ENCODE measurements around the gene POU3F3.

Gene POU3F3

DNA sequence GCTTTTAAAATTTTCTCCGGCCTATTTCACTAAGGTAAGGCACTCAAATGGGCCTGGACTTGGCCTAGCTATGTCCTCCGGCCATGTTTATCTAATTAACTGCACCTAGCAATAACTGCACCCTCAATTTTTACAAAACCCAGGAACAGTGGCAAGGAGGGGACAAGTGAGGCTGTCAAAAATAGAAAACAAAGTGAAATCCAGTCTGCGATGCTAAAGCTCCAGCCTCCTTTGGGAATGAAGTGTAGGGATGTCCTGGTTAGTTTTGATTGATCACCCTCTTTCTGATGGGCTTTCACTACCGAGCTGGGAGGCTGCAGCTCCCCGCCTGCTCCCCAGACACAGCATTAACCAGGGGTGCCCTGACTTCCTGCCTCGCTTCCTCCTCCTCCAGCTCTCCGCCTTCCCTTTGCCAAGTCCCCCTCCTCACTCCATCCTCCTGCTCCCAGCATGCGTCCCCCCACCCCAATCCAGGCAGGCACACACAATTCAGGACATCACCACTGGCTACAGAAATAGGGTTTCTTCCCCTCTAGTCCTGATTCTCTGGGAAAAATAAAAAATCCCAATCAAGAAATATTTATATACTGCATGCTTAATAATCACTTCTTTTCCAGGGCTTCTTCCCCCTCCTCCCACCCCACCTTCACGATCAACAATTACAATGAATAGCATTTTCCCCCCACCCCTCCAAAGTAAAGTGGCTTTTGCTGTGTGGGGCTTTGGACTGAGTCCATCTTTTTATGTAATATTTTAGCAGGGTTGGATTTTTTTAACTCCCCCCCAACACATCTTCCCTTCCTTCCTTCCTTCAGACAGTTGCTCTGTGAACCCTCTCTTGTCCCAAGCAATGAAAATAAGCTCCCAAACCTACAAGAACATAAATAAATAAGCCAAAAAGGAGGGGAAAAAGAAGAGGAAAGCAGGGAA is 3.3 kb upstream of the POU3F3 start:
- TF ChIP-seq, protein P1, sequence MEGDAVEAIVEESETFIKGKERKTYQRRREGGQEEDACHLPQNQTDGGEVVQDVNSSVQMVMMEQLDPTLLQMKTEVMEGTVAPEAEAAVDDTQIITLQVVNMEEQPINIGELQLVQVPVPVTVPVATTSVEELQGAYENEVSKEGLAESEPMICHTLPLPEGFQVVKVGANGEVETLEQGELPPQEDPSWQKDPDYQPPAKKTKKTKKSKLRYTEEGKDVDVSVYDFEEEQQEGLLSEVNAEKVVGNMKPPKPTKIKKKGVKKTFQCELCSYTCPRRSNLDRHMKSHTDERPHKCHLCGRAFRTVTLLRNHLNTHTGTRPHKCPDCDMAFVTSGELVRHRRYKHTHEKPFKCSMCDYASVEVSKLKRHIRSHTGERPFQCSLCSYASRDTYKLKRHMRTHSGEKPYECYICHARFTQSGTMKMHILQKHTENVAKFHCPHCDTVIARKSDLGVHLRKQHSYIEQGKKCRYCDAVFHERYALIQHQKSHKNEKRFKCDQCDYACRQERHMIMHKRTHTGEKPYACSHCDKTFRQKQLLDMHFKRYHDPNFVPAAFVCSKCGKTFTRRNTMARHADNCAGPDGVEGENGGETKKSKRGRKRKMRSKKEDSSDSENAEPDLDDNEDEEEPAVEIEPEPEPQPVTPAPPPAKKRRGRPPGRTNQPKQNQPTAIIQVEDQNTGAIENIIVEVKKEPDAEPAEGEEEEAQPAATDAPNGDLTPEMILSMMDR (IDR thresholded peaks at IDR 0.05; ENCODE audit: control extremely low read depth, extremely low read depth, low read depth, missing control alignments), result no peak
- POLR2A ChIA-PET, result no interaction called here
- no peak for DNase-seq (ENCODE audit: extremely low spot score)
- CTCF ChIA-PET, result interaction anchor here (0.7 to 4.1 kb wide), 24 partner anchors 10 to 1719 kb away, joined by 3 to 33 read pairs (median 5); no protein-coding TSS in a partner anchor

DNA sequence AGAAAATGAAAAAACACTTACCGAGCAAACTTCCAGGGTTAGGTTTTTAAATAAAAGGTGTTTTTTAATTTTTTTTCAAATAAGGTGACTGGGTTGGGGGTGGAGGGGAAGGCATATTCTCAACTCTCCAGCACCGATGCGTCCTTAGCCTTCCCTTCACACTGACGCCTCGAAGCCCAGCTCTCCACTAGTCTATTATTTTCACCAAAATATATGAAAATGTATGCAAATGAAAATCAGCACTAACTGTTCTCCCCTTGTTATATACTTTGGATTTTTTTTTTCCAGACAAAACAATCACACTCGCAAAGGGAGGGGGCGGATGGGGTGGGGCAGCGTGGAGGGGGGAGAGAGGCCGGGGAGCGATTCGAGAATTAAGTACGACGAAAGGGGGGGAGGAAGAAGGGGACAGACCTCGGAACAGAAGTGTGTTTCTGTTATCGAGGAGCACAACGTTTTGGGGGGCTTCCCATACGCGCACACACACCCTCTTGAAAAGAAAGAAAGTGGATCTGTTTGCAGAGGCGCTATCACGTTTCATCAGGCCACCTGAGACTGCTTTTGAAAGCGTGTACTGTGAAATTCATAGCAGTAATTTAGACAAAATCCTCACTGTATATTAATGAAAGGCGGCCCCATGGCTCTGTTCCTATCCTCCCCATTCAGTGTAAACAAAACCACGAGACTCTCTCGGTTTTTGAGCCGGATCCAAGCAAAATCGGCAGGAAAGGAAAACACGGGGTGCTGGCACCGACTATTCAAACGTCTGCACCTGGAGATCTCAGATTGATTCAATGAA is 2.4 kb upstream of the POU3F3 start:
- ChIA-PET POLR2A (no interaction called here), CTCF (interaction anchor here (0.9 to 3.9 kb wide), 3 partner anchors 9 to 891 kb away, joined by 3 to 33 read pairs (median 21); no protein-coding TSS in a partner anchor)
- TF ChIP-seq, protein P1 (IDR thresholded peaks at IDR 0.05; ENCODE audit: control extremely low read depth, extremely low read depth, low read depth, missing control alignments), result no peak
- DNase-seq (ENCODE audit: extremely low spot score), result no peak

DNA sequence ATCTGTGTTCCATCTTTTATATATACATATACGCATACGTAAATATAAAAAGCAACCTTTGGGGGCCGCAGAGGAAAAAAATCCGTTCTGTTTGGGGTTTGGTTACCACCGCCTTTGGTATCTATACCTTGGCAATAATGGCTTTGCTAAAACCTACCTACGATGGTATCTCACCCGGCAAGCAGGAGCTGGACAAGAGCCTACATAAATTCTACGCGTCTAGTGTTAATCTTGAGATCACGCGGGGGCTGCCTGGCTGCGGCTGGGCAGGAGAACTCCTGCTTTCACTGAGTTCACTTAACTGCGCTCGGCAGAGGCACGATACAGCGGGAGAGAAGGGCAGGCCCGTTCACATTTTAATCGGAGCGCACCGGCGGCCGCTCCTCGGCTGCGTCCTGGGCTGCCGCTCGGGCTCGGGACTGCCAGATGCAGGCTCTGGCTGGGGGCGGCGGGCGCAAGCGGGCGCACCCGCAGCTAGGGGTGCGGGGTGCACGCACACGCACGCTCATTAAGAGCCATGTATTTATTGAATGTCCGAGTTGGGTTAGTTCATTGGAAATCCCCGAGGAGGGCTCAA is 1.7 kb upstream of the POU3F3 start:
- DNase-seq (ENCODE audit: extremely low spot score), result peak; percentile 31
- ChIA-PET CTCF (no interaction called here), POLR2A (no interaction called here)
- TF ChIP-seq, protein P1 (IDR thresholded peaks at IDR 0.05; ENCODE audit: control extremely low read depth, extremely low read depth, low read depth, missing control alignments), result no peak

DNA sequence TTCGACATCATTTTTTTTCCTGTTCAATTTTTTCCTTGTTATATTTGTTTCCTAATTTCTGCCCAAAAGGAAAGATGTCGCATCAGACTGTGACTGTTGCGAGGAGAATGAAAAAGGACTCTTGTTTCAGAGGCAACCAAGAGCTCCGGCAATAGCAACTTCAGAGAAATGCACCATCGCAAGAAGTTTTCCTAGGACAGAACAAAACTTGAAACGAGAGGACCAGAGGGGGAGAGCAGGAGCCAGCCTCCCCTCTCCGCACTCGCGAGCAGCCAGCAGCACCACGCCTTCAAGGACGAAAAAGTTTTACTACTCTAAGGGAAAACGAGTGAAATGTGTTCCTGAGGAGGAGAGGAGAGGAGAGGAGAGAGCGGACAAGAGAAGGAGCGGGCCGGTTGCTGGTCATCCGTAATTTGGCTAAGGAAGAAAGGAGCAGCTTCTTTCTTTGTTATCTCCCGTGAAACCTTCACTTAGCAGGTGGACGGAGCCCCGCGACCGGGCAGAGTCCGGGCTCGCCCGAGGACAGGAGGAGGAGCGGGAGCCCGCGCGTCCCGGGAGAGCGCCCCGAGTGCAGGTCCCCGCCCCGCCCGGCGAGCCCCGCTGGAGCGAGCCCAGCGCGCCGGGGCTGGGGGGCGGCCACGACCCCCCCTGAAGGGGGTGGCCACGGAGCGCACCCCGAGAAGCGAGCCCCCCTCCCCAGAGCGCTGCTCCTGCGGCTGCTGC is 744 bp downstream of the POU3F3 start:
- POLR2A ChIA-PET, result no interaction called here
- DNase-seq (ENCODE audit: extremely low spot score), result peak; percentile 22

DNA sequence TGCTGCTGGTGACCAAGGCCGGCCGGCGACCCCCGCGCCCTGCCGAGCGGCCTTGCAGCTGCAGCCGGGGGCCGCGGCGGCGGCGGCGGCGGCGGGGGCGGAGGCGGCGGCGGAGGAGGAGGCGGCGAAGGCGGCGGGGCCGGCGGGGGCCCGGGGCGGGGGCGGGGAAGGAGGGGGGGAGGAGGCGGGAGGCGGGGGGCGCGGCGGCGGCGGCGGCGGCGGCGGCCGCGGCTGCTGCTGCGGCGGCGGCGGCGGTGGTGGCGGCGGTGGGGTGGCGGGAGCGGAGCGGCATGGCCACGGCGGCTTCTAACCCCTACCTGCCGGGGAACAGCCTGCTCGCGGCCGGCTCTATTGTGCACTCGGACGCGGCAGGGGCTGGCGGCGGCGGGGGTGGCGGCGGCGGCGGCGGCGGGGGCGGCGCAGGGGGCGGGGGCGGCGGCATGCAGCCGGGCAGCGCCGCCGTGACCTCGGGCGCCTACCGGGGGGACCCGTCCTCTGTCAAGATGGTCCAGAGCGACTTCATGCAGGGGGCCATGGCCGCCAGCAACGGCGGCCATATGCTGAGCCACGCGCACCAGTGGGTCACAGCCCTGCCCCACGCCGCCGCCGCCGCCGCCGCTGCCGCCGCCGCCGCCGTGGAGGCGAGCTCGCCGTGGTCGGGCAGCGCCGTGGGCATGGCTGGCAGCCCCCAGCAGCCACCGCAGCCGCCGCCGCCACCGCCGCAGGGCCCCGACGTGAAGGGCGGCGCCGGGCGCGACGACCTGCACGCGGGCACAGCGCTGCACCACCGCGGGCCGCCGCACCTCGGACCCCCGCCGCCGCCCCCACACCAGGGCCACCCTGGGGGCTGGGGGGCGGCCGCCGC is 1.5 kb downstream of the POU3F3 start:
- CTCF ChIA-PET, result interaction anchor here (1.2 kb wide), 1 partner anchor 8 kb away, joined by 5 read pairs; no protein-coding TSS in a partner anchor
- TF ChIP-seq, protein P1 (IDR thresholded peaks at IDR 0.05; ENCODE audit: control extremely low read depth, extremely low read depth, low read depth, missing control alignments), result no peak
- POLR2A ChIA-PET, result no interaction called here
- no peak for DNase-seq (ENCODE audit: extremely low spot score)

More for the DNA sequence above, 744 bp downstream of the POU3F3 start:
- CTCF ChIA-PET, result no interaction called here
- TF ChIP-seq, protein P1 (IDR thresholded peaks at IDR 0.05; ENCODE audit: control extremely low read depth, extremely low read depth, low read depth, missing control alignments), result no peak

Measured in GM10248 (cell line).